Esophagus squamous epithelium (tissue), 5 donors: ENCODE results near the gene KCNC3. TPM values are rescaled to one million over a fixed set of nuclear protein-coding genes. Genes with fewer than 3 reads are reported as not detected.
"Not testable (repeated sequence)": the region's sequence is repeated elsewhere in the genome, so short reads cannot be mapped to it uniquely, and the experiment has no call there.

ENCODE experiments used
- DNase-seq: peaks from one replicate; lab custom pipeline; 2025; lab: John Stamatoyannopoulos, UW
- H3K27ac ChIP-seq, 4 donors: fragments of 200-600 bp; sonication (generic); one replicate each; pipeline ENCODE4 v1.5.1; 2016 to 2019; ENCODE audit warnings: mild to moderate bottlenecking in 1 of 4
- H3K27me3 ChIP-seq, 4 donors: fragments of 200-600 bp; sonication (generic); 1 replicate in 3 of 4; 2 replicates in 1 of 4; pipeline versions ENCODE4 v1.5.1 to v1.6.0; 2017 to 2021; ENCODE audit warnings: antibody characterized with exemption in 1 of 4
- H3K36me3 ChIP-seq, 3 donors: fragments of 200-600 bp; sonication (generic); one replicate each; pipeline ENCODE4 v1.5.1; 2016 to 2019
- H3K4me1 ChIP-seq, 3 donors: fragments of 200-600 bp; sonication (generic); one replicate each; pipeline ENCODE4 v1.5.1; 2017 to 2019
- H3K4me3 ChIP-seq, 4 donors: fragments of 200-600 bp; sonication (generic); 1 replicate in 3 of 4; 2 replicates in 1 of 4; pipeline ENCODE4 v1.5.1; 2016 to 2019; ENCODE audit warnings: mild to moderate bottlenecking in 2 of 4, moderate library complexity in 1 of 4
- H3K9me3 ChIP-seq, 3 donors: fragments of 200-600 bp; sonication (generic); one replicate each; pipeline ENCODE4 v1.5.1; 2016 to 2019
- CTCF ChIP-seq, 6 experiments: fragments of 450-650 bp in 4 of 6; fragments of 200-600 bp in 2 of 6; sonication (generic) in 2 of 6; IDR thresholded peaks; one replicate each; pipeline ENCODE4 v1.5.1; 2016 to 2019; ENCODE audit warnings: antibody characterized with exemption in 6 of 6, mild to moderate bottlenecking in 4 of 6, moderate library complexity in 4 of 6
- POLR2A ChIP-seq, 4 donors: fragments of 450-650 bp; IDR thresholded peaks; one replicate each; pipeline ENCODE4 v1.6.1; 2017; ENCODE audit warnings: antibody characterized with exemption in 4 of 4, mild to moderate bottlenecking in 4 of 4, moderate library complexity in 3 of 4
- WGBS, 2 donors: methylation state at CpG; one replicate each; pipeline ENCODE4 v1.1.5; 2018; 5-methylcytosine and 5-hydroxymethylcytosine counted together
- intact Hi-C: fragments of 100-400 bp; cut with DNase I; formaldehyde crosslinking; loops from one replicate; pipeline ENCODE4 v1.15.0; 2022
- total RNA-seq, 4 donors: library from RNA; depleted of rRNA; stranded (reverse); fragments of >200 nt; gene quantifications; one replicate each; pipeline ENCODE4 v1.1.0, GENCODE V29; 2016
- donor health status: DM: yes; HTN: yes; CAD: no.

The KCNC3 gene
- total RNA-seq, 4 donors from 2014 or later: 0.48 to 0.87 (median 0.57) TPM; not detected in 1

- Histone ChIP-seq H3K27me3 (peaks cover 4 to 86% (median 19%) of the 10 kb centered on the region in 4 donors), H3K9me3 (peaks cover 0 to 6% (median 0%) of the 10 kb centered on the region in 3 donors), H3K4me3 (peak overlapping the region in 1 of 4 donors; percentile 61), H3K4me1 (peaks cover 10 to 70% (median 16%) of the 10 kb centered on the region in 3 donors), H3K27ac (peak overlapping the region in 1 of 4 donors; percentile 75), H3K36me3 (no peaks in the 10 kb centered on the region)
- TF ChIP-seq CTCF (IDR thresholded peaks at IDR 0.05) (no peak), POLR2A (IDR thresholded peaks at IDR 0.05) (no peak)
- intact Hi-C loops: no loop called here
- no peak for DNase-seq
- WGBS, 2 donors: 6% methylated on average over 2 of the region's 2 CpGs; no CpG with 5 or more reads in 1 of the 2 donors
Measured at GRCh38 chr19:50331994-50332243, 2.7 kb upstream of the KCNC3 start.

DNA sequence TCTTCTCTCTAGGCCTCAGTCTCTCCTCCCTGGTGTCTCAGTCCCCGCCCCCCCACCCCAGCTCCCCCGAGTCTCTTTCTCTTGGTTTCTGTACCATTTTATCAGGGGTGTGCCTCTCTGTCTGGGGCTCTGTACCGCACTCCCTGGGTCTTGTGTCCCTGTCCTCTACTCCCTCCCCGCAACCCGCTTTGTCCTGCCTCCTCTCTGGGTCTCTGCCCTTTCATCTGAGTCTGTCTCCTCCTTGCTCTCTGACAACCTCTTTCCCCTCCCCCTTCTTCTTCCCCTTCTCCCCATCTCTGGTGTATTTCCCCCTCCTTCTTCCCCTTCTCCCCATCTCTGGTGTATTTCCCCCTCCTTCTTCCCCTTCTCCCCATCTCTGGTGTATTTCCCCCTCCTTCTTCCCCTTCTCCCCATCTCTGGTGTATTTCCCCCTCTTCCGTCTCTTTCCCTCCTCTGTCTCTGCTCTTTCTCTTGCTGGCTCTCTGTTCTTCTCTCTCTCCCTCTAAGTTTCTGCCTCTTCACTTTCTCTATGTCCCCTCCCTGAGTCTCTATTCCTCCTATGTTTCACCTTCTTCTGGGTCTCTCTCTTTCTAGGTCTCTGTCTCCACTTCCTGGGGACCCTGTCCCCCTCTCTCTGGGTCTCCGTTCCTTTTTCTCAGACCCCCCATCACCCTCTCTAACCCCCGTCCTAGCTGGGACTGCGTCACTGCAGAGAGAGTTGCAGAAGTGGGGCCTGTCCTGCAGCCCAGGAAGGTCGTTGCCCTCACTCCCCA is 2.2 kb upstream of the KCNC3 start:
- Histone ChIP-seq H3K4me1 (peaks cover 12 to 75% (median 17%) of the 10 kb centered on the region in 3 donors), H3K36me3 (no peaks in the 10 kb centered on the region), H3K27me3 (peaks cover 5 to 91% (median 21%) of the 10 kb centered on the region in 4 donors), H3K4me3 (peak overlapping the region in 3 of 4 donors; percentile 23 to 61 (median 41)), H3K9me3 (peaks cover 0 to 6% (median 0%) of the 10 kb centered on the region in 3 donors), H3K27ac (peak overlapping the region in 2 of 4 donors; percentile 21 to 38)
- TF ChIP-seq POLR2A (IDR thresholded peaks at IDR 0.05) (no peak), CTCF (IDR thresholded peaks at IDR 0.05) (no peak)
- intact Hi-C loops: no loop called here
- DNase-seq: no peak
- WGBS, 2 donors: 12 to 27% methylated on average over 9 of the region's 10 CpGs

DNA sequence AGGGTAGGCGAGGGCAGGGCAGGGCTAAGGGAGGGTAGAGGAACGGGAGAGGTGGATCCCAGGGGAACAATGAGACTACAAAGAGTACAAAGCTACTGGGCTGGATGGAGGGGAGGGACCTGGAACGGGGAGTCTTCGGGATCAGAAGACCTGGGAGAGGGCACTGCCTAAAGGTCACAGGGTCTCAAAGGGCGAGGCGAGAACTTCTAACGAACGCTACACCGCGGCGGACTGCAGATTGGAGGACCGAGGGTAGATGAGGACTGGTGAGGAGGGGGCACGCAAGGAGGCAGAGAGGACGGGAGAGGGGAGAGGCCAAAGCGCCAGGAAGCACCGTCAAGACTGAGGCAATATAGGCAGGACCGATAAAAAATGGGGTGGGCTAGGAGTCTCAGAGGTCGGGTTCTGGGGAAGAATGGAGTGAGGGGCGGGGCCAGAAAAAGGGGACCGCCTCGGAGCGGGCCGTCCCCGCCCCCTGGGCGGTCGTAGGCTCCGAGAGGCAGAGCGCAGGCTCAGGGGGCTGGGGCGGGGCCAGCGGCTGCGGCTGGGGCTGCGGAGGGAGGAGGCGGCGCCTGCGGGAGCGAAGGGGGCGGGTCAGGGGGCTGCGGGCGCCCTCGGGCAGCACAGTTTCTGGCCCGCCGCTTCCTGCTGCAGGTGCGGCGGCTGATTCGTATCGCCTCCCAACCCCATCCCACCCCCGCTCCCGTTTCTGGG is 1.3 kb upstream of the KCNC3 start:
- 6 to 9% methylated on average over 36 to 47 of the region's 48 CpGs for WGBS, 2 donors
- DNase-seq: no peak
- peaks cover 21 to 84% (median 25%) of the 10 kb centered on the region in 3 donors for H3K4me1 ChIP-seq
- peaks cover 8 to 98% (median 23%) of the 10 kb centered on the region in 4 donors for H3K27me3 ChIP-seq
- H3K27ac ChIP-seq: peak overlapping the region in 1 of 4 donors; percentile 44
- H3K4me3 ChIP-seq: peak overlapping the region in 3 of 4 donors; percentile 23 to 56 (median 41)
- TF ChIP-seq POLR2A (IDR thresholded peaks at IDR 0.05): no peak
- TF ChIP-seq CTCF (IDR thresholded peaks at IDR 0.05): no peak
- intact Hi-C loops: no loop called here
- no peaks in the 10 kb centered on the region for H3K36me3 ChIP-seq
- peaks cover 0 to 6% (median 0%) of the 10 kb centered on the region in 3 donors for H3K9me3 ChIP-seq

GRCh38 chr19:50329926-50330294 is 733 bp upstream of the KCNC3 start:
- Histone ChIP-seq H3K4me1 (peaks cover 25 to 90% (median 27%) of the 10 kb centered on the region in 3 donors), H3K27me3 (peaks cover 8 to 96% (median 23%) of the 10 kb centered on the region in 4 donors), H3K4me3 (peak overlapping the region in 3 of 4 donors; percentile 3 to 56 (median 41)), H3K27ac (peak overlapping the region in 3 of 4 donors; percentile 65 to 79 (median 72))
- DNase-seq, H3K9me3 ChIP-seq, intact Hi-C loops, H3K36me3 ChIP-seq: not testable (repeated sequence)
- 25 to 28% methylated on average over 18 of the region's 18 CpGs for WGBS, 2 donors

DNA sequence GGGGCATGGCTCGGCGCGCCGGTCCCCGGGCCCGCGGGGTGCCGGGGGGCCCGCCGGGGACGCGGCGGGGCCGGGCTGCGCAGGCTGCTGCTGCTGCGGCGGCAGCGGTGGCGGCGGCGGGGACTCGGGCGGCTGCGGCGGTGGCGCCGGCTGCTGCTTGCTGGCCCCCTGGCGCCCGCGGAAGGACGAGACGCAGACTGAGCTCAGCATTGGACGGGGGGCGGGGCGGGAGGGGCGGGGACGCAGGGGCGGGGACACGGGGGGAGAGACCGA is 368 bp downstream of the KCNC3 start:
- Histone ChIP-seq H3K4me3 (peak overlapping the region in 2 of 4 donors; percentile 41 to 60), H3K9me3 (peaks cover 0 to 6% (median 0%) of the 10 kb centered on the region in 3 donors), H3K27me3 (peaks cover 8 to 85% (median 23%) of the 10 kb centered on the region in 4 donors), H3K36me3 (no peaks in the 10 kb centered on the region), H3K27ac (no peak overlapping the region), H3K4me1 (peaks cover 25 to 94% (median 36%) of the 10 kb centered on the region in 3 donors)
- intact Hi-C loops: no loop called here
- DNase-seq: no peak
- no CpG with 5 or more reads among the region's 40 CpGs for WGBS, 2 donors
- peak in 1 of 6 experiments; percentile 8 for TF ChIP-seq CTCF (IDR thresholded peaks at IDR 0.05)
- TF ChIP-seq POLR2A (IDR thresholded peaks at IDR 0.05): no peak
